Activated naive CD4-positive, alpha-beta T cell treated with Interleukin-2 at 50 U/mL for 16 hours (primary cell): ENCODE measurements around the gene NRP2.

Experiments used
- DNase-seq: peaks from one replicate; pipeline ENCODE4 v3.0.0-alpha.2; 2020

NRP2 gene

DNA sequence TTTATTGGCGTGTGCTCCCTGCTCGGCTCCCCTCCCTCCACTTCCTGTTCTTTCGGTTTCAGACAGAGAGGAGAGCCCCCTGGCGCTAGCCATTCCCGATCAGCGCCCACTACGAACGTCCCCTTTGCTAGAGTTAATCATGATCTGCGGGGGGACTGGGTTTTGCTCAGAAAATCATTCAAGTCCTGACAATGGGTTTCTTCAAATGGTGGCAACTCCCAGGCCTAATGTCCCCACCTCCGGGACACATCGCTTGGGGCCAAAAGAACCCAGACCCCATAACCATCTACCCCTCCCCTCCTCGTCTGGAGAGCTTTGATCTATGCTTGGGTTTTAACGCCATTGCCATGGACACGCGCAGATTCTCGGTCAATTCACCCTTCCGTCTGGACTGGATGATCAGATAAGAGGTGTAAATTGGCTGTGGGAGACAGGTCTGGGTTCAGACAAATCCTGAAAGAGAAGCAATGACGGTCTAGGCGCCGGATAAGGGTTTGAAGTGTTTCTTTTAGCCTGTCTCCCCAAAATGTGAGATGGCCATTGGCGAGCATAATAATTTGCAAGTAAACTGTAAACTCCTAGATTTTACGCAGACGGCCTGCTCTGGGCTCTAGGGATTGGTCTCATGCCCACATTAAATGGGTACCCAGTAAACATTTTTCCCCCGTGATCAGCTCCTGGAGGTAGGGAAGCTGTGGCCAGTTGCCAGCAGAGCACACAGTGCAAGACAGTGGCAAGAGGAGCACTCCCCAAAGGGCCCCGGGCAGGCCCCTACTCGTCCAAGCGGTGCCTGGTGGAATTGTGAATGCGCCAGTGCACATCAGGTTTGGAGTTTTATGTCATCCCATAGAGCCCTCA, 4.7 kb downstream of the NRP2 start:
- no peak for DNase-seq

GRCh38 chr2:205687641-205687956, 5.3 kb downstream of the NRP2 start:
- DNase-seq, result no peak

- DNase-seq, result no peak
Observed at GRCh38 chr2:205688417-205689200, 6.3 kb downstream of the NRP2 start.

DNA sequence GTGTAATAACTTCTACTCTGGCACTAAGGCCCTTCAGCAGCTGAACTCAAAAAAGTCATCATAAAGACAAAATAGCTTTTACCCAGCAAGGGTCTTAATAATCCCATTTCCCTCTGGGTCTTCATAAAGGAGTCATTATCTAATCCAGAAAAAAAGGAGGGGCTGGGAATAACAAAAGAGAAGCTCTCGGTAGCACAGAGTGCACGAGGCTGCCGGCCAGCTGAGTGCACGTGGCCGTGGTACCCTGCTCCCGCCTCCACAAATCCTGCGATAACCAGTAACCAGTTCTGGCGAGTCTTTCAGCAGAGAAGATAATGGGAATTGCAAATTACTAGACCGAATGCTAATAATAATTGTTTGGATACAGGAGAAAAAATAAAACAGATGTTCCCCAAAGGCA, 7.5 kb downstream of the NRP2 start:
- DNase-seq, result no peak

DNA sequence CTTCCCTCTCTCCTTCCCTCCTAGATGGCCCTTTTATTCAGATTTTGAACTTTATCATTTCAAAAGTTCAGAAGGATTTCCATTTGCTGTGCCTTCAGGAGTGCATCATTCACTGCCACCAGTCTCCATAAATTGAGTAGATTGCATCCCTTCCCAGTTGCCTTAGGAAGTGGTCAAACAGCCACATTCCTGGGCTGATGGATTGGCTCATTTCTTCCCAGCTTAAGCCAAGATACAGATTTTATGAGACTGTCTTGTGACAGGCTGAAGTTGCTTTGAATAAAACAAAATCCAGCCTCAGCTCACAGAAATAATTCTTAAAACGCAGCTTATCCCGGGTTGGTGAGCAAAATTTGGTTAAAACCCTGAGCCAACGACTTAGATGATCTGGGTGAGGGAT, 9.8 kb downstream of the NRP2 start:
- no peak for DNase-seq

DNA sequence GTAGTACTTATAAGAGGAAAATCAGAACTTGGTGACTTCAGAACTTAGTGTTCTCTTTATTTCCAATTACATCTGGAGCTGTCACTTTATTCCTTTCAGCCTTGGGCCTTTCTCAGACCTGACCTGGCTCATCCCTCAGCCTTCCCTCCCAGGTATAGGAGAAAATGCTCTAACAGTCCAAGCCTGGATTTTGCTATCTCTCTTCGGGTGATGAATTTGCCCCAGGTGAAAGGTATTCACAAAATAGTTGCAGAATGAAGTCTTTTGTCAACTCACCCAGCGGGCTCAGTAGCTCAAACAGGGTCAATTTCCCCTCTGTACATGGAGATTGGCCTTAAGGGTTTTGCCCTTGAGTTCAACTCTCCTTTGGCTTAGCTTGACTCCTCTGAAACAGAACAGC, 12.0 kb downstream of the NRP2 start:
- no peak for DNase-seq

GRCh38 chr2:205695460-205695991, 13.2 kb downstream of the NRP2 start:
- DNase-seq, result no peak

DNA sequence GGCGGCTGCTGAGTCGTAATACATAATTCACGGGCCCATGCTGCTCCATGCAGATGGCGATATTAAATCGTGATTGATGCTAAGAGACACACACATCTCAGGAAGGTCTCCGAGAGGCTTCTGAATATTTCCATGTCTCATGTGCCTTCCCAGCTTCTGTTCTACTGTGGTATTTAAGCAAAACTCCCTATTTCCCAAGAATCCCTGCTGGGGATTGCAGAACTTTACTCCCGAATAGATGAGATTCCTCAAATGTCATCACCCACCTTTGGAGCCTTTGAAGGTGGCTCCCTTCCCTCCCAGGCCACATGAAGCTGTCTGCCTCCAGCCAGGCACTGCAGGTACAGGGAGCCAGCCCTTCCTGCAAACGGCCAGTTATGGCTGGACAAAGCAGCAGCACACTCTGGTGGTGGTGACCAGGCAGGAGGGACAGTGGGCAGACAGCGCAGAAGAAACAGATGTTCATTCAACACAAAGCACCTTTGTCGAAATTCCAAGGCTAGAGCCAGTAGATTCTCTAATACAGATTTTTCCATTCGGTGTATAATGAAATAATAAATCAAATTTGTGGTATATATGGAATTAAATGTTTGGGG, 14.1 kb downstream of the NRP2 start:
- DNase-seq, result no peak

DNA sequence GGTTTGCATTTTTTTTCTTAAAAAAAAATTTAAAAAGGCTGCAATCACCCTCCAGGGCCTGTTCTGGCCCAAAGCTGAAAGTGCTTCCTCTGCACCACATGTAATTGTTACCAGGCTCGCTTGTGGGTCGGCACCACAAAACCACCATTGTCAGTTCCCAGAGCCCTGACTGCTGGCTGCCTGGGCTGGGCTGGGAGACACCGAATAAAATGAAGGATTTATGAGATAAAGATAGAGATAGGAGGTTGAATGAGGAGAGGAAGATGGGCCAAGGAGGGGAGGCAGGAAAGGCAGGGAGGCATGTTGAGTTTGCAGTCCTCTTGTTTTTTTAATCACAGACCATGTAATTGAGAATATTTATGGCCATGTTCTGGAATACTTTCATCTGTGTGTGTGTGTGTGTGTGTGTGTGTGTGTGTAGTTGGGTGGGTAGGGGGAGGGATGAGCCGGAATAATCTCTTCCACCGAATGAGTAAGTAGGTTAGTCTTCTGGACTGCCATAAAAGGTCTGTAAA, 14.7 kb downstream of the NRP2 start:
- DNase-seq, result no peak

GRCh38 chr2:205698286-205699268, 16.3 kb downstream of the NRP2 start:
- no peak for DNase-seq

DNA sequence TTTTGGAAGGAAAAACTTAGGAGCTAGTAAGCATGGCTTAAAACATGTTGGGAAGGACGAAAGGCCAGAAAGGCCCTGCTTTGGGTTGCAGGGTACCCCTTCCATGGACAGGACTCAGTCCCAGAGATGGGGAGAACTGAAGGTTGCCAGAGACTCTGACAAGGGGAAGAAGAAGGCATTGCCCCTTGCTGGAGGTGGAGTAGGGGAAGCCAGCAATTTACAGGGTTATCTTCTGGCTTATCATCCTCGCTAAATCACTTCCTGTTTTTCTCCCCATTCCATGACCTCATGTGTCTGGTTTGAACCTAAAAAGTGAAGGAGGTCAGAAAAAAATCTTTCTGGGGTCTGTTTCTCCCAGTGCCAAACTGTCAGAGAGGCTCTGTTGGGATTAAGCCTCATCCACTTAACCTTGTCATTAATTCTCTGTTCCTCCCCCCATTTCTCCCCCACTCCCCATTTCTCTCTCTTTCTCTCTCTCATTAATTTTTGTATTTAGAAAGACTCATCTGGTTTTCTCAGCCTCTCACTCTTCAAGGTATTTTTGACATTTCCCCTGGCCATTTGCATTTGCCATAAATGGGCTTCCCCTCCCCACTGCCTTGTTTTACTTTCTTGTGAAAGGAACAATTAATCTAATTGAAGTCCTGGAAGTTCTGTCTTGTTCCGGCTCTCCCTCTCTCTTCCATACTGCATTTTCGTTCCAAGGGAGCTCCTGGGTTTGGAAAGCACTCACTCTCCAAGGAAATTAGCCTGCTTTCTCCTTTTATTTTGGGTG, 17.4 kb downstream of the NRP2 start:
- no peak for DNase-seq

GRCh38 chr2:205700331-205701132, 18.2 kb downstream of the NRP2 start:
- DNase-seq, result no peak

DNA sequence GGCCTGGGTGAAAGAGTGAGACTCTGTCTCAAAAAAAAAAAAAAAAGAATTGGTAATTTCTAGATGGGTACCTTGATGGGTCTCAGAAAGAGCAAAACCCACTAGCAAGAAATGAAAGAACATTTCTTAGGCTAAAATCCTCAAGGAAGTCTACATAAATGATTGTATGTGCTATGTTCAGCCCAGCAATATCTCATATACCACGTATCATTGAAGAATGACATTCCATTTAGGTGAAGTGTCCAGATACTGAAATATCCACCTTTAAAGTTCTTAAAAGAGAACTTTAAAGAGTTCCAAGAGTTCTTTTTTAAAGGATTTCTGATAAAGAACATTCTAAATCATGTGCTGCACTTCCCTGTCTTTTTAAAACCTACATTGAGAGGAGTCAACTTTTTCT, 19.2 kb downstream of the NRP2 start:
- no peak for DNase-seq

- DNase-seq, result no peak
Observed at GRCh38 chr2:205702576-205702975, 20.3 kb downstream of the NRP2 start.

DNA sequence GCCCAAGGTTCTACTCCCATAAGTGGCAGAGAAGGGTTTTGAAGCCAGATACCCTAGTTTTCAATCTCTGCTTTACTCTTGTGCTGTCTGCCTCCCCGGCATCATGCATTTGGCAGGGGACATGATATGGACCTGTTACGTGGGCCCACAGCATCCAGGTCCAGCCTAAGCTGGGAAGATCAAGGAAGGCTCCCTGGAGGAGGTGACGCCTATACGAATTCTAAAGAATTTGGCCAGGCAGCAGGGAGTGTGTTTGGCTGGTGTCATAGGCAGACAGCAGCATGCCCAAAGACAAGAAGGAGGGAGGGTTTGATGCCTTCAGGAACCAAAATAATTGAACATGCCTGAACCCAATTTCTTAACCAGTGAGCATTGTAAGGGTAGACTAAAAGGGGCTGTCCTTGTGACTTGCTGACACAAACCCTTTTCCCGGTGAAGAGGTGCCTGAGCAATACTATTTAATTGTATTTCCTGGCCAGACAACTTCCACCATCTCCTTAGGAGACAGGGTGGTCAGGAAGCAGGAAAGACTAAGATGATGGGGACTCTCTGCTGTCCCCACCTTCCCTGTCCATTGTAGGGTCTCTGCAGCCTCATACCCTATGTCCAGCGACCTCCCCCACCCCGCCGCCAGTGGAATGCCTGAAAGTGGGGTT, 21.3 kb downstream of the NRP2 start:
- DNase-seq, result no peak

DNA sequence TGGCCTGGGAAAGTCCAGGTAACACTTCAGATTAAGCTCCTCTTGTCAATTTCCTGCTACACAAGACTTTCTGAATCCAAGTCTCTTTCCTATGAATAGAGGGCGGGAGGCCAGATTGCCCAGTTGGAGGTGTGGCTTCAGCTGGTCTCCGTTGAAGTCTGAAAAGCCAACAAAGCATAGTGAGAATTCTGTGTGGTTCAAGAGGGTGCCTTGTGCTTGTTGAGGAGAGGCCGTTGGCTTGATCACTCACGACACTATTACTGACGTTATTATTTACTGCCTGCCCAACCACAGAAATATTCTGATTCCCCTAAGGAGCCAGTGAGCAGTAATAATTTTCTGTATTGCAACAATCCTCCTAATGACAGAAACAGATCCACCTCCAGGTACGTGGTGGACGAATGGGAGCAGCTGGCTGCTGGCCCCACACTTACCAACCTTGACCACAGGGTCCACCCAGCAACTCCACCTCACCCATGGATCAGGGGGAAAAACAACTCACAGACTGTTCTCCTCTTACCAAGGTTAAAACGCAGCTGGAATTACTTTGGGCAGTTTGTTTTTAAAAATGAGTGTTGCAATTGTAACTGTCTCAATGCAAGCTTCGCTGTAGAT, 21.9 kb downstream of the NRP2 start:
- DNase-seq, result no peak

- no peak for DNase-seq
Observed at GRCh38 chr2:205705511-205706349, 23.4 kb downstream of the NRP2 start.

- peak; percentile 26 for DNase-seq
Observed at GRCh38 chr2:205706769-205707381, 24.6 kb downstream of the NRP2 start.
